ENCODE data around the gene NAE1. TPM values are rescaled to one million over a fixed set of nuclear protein-coding genes. Genes with fewer than 3 reads are reported as not detected.

Gene NAE1
- total RNA-seq, 1 donor from 2014 or later: 78.8 TPM

Other genes with a start within 250 kb of the NAE1 start
- 56.9 to 60.7 TPM (median 59.3 TPM) in 3 replicates for gene CMTM3, start 226.3 kb downstream of the NAE1 start, total RNA-seq
- 60.1 to 63.4 TPM (median 60.8 TPM) in 3 replicates for gene CMTM4, start 134.2 kb downstream of the NAE1 start, total RNA-seq
- 145 to 157 TPM (median 150 TPM) in 3 replicates for gene DYNC1LI2, start 79.4 kb downstream of the NAE1 start, total RNA-seq
- 0.18 to 0.49 TPM (median 0.34 TPM) in 3 replicates for gene TERB1, start 29.4 kb downstream of the NAE1 start, total RNA-seq
- gene CA7, start 13.4 kb upstream of the NAE1 start, total RNA-seq: not detected in 3 replicates
- 16.7 to 17.4 TPM (median 16.9 TPM) in 3 replicates for gene PDP2, start 49.5 kb upstream of the NAE1 start, total RNA-seq
- not detected in 3 replicates for gene CDH16, start 87.9 kb upstream of the NAE1 start, total RNA-seq
- 2.7 to 3.7 TPM (median 2.9 TPM) in 3 replicates for gene RRAD, start 94.6 kb upstream of the NAE1 start, total RNA-seq
- gene CIAO2B, start 103.4 kb upstream of the NAE1 start, total RNA-seq: 52.1 to 56.1 TPM (median 54.5 TPM) in 3 replicates
- 52.0 to 53.4 TPM (median 52.5 TPM) in 3 replicates for gene CES2, start 104.5 kb upstream of the NAE1 start, total RNA-seq
- gene CES3, start 130.3 kb upstream of the NAE1 start, total RNA-seq: 4.8 to 5.4 TPM (median 5.1 TPM) in 3 replicates
- gene CES4A, start 157.6 kb upstream of the NAE1 start, total RNA-seq: 15.9 to 19.6 TPM (median 18.5 TPM) in 3 replicates
- 69.3 to 82.6 TPM (median 74.6 TPM) in 3 replicates for gene CBFB, start 198.2 kb upstream of the NAE1 start, total RNA-seq

Measured in mesothelial cell of epicardium (in vitro differentiated cells).